Head of caudate nucleus (tissue), 42 donors: Measurements from ENCODE around the gene PRDM12.

Experiments used
- DNase-seq, 42 donors: peaks; one replicate each; pipeline versions ENCODE4 v3.0.0 to v3.0.0-alpha.2; 2020 to 2021; ENCODE audit warnings: mixed read lengths in 7 of 42
- intact Hi-C: fragments of 100-400 bp; cut with DNase I; formaldehyde crosslinking; loops from one replicate; pipeline ENCODE4 v1.15.0; 2022

PRDM12 gene

DNA sequence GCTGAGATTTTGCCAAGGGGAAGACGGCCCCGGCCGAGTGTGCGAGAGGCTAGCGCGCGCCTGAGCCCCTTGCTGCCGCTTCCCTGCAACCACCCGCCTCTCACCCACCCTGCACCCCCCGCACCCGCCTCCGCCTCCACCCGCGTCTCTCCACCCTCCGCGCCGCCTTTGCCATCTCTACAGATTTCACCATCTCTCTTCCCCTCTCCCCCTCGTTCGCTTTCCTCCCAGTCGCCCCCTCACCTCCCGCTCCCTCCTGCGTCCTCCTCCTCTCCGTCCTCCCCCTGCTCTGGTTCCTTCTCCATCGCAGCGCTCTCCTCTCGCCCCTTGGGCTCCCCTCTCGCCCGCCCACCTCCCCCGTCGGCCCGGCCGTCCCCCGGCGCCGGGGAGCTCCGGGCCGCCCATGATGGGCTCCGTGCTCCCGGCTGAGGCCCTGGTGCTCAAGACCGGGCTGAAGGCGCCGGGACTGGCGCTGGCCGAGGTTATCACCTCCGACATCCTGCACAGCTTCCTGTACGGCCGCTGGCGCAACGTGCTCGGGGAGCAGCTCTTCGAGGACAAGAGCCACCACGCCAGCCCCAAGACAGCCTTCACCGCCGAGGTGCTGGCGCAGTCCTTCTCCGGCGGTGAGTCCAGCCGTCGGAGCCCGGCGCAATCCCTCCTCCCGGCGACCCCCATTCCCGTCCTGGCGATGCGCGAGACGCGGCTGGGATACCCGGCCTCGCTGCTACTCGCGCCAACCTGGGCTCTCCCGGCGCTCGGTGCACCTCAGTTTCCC is at the start of gene PRDM12:
Gene PRDM12 (plus strand): TSS at position 344 of the 778 bp plus-strand sequence. CDS start 60 bp downstream, at position 404.
- DNase-seq: no peak
- intact Hi-C loops: no loop called here

DNA sequence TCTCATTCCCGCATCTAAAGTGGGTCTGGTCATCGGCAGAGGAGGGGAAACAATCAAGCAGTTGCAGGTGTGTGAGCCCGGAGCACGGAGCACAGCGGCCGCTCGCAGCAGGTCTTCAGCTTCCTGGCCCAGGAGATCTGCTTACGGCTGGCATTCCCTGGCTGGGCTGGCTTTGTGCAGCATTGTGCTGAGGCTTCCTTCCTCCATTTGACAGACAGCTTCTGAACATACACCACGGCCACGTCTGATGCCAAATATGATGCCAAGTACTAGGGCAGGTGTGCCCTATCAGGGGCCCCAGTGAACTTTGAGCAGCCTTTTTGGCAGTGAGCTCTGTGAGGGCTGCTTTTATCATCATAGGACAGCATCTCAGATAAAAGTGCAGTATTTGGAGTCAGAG is 47.9 kb upstream of the PRDM12 start:
- no peak for DNase-seq

DNA sequence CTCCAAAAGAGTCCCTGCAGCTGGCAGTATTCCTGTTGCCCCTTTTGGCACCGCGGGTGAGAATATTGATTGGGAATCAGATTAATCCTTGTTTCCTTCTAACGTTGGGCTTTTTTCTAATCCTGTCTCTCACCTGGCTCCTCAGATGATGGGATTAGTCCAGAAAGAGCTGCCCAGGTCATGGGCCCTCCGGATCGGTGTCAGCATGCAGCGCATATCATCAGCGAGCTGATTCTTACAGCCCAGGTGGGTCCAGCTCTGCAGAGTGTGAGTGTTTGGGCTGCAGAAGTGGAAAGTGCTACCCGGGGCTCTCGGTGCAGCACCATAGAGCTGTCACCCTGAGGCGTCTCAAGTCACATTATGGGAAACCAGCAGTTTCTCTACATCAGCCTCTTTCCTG is 40.9 kb upstream of the PRDM12 start:
- intact Hi-C loops: no loop called here
- no peak for DNase-seq

More for the DNA sequence above, 47.9 kb upstream of the PRDM12 start:
- intact Hi-C loops: no loop called here

DNA sequence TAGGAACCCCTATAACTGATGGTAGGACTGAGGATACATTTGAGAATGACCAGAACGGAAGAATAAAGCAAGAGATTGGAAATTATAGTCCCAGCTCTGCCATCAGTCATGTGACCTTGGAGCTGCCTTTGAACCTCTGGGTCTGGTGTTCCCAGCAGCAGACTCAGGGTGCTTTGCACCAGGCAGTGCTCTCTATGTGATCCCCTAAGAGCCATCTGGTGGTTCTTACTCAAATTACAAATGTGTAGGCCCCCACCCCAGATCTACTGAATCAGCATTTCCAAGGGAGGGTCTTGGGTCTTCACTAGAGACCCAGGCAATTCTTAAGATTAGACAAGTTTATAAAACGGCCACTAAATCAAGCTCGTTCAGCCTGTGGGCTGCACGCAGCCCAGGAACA is 40.2 kb upstream of the PRDM12 start:
- intact Hi-C loops: no loop called here
- DNase-seq: no peak

DNA sequence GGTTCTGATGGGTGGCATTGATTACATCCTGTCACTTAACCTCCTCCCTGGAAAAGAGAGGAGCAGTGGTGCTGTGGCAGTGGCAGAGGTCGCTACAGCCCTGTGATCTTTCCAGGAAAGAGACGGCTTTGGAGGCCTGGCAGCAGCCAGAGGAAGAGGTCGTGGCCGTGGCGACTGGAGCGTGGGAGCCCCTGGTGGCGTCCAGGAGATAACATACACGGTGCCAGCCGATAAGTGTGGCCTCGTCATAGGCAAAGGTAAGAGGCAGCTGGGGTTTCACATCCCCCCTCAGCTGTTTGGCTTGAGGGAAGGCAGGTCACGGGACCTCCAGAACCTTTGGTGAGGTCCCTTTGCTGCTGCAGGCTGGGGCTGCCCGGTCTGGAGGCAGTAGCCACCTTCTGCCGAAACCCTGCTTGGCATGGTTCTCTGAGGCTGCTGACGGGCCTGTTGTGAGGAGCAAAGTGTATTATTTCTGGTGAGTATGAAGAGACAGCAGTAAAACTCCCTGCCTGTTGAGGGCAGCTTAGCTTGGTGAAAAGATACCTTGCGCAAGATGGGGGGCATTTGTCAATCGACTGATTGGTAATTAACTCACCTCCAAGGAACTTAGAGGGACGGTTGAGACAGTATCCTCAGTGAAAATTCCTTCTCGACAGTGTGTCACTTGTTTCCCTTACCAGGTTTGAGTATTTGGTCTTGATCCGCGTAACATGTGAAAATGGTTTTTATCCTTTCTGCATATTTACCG is 38.0 kb upstream of the PRDM12 start:
- intact Hi-C loops: no loop called here
- DNase-seq: peak in 1 of 42 donors; percentile 14

DNA sequence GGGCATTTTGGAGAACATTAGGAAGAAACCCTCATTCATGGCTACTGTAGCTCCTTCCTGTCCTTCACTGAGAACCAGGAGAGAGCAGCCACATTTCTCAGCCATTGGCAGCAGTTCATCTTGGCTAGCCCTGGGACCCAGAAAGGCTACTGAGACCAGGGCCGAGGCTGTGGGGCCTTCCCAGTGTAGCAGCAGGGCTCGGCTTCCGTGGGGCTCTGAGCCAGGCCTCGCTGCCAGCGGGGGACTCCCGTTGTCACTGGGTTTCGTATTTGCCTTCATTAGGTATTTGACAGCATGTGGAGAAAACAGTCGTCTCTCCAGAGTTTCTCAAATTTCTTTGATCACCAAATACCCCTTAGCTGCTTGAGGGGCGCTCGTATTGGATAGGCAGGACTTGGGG is 37.3 kb upstream of the PRDM12 start:
- intact Hi-C loops: no loop called here
- peak in 22 of 42 donors; percentile 16 to 65 (median 33) for DNase-seq

DNA sequence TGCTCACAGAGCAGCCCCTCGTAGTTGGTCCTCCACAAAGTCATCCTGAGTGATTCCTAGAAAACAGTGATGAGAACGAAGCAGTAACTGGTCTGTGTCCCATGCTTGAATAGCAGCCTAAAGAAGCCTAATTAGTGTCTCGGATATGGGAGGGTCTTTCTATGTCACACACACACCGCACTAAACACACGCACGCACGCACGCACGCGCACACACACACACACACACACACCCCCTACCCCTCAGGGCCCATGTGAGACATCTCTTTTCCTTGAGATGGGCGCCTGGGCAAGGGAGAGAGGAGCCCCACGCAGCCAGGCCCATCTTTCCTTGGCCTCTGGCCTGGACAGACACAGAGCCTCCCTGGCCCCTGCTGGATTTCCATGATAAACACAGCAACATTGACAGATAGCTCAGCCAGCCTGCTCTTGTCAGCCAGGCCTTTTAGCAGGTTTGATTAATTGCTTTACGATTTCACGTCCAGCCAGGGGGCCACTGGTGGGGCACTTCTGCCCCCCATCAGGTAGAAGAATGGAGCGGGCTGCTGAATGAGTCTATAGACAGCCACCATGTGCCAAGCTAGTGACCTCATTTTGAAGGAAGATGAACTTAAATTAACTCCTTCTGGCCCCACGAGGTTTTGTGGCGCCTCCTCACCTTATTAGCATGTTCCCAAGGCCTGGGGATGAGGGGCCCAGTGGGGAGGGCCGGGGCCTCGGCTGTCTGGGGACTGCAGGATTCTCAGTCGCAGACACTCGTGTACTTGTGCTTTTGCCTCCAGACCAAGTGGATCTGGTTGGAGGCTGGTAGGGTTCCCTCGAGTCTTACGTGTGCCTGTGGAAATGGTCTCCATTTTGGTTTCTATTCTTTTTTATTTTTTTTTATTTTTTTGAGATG is 36.2 kb upstream of the PRDM12 start:
- intact Hi-C loops: no loop called here
- DNase-seq: peak in 1 of 42 donors; percentile 9

DNA sequence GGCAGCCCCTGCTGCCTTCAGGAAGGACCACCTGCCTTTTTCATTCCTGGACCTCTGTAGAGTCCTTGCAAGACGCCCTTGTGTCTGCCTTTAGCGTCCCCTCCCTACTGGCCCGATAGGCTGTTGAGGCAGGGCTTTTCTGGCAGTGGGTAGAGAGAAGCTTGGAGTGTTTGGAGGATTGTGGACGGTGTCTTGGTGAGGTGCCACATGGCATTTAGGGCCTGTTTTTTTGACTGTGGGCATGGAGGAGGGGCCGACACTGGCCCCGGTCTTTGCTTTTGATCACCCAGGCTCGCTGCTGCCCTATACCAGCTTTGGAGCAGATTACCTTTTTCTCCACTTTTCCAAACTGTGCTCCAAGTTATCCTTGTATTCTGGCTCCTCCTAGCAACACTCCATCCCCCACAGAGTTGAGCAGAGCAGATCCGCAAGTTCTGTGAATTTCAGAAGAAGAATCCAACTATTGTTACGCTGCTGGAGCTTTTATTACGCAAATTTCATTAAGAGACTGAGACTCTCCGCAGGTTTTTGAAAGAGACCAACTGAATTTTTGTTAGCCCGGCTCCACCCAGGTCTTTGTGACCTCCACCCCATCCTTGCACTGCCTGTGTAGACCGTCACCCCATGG is 34.8 kb upstream of the PRDM12 start:
- DNase-seq: peak in 19 of 42 donors; percentile 3 to 50 (median 22)
- intact Hi-C loops: no loop called here

DNA sequence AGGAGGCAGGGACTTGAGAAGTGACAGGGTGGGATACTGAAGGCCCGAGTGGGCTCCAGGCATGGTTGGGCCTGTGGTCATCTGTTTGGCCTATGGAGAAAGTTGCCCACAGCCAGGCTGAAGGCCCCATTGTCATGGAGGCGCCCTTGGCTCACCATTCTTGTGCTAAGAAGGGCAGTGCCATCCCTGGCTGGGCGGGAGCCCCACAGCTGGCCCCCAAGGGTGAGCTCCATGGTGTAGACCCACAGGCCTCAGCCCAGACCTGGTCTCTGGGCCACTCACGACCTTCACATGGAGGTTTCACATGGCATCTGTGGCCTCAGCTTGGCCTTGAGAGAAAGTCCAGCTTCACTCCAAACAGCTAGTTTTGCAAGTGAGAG is 34.3 kb upstream of the PRDM12 start:
- intact Hi-C loops: no loop called here
- DNase-seq: peak in 1 of 42 donors; percentile 21

DNA sequence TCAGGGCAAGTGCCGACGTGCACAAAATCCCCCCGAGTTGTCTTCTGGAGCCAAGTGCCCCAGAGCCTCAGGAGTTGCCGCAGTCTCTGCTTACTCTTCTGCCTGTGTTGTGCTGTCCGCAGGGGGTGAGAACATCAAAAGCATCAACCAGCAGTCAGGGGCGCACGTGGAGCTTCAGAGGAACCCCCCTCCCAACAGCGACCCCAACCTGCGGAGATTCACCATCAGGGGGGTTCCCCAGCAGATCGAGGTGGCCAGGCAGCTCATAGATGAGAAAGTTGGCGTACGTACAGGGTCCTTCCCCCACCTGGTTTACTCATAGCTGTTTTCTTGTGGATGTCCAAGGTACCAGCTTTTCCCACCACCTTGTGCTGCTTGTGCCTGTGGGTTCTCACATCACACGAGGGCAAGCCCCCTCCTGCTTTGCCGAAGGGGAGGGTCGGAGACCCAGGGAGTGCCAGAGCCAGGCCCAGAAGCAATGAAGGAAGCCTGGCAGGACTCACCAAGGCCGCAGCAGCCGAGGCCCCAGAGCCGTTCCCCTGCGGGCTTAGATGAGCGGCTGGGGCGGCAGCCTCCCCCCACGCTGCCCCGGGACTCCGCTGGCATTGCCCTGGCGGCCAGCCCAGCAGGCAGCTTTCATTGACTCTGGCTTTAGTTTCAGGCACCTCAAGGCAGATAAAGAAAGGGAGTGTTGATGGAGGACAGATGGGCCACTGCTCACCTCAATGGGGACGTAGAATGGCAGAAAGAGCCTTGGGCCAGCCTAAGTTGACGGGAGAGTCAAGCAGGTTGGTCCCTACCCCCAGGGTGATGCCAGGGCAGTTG is 33.7 kb upstream of the PRDM12 start:
- intact Hi-C loops: no loop called here
- peak in 13 of 42 donors; percentile 11 to 45 (median 27) for DNase-seq

DNA sequence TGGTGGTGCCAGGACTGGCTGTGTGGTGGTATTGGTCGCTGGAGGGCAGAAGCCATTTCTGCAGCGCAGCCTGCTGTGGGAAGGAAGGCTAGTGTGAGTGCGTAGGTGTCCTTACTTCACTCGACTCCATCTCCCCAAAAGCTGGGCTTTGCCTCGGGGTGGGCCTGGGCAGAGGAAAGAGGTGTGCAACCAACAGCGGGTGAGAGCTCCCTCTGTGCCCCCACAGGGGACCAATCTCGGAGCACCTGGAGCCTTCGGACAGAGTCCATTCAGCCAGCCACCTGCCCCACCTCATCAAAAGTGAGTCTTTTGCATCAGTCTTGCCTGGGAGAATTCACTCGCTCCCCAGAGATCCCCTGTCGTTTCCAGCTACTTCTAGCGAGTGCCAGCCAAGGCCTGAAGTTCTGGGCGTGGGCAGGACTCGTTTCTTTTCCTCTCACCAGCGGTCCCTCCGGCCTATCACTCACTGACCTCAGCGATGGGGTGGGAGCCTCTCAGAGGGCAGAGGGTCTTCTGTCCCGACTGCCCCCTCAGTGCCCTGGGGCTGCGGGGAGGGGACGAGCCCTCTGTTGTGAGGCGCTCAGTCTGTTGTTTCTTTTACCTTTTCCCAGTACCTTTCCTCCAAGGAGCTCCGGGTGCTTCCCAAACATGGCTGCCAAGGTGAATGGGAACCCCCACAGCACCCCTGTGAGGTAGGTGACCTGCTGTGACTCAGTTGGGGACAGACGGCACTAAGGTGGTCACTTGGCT is 32.9 kb upstream of the PRDM12 start:
- intact Hi-C loops: no loop called here
- peak in 1 of 42 donors; percentile 5 for DNase-seq

DNA sequence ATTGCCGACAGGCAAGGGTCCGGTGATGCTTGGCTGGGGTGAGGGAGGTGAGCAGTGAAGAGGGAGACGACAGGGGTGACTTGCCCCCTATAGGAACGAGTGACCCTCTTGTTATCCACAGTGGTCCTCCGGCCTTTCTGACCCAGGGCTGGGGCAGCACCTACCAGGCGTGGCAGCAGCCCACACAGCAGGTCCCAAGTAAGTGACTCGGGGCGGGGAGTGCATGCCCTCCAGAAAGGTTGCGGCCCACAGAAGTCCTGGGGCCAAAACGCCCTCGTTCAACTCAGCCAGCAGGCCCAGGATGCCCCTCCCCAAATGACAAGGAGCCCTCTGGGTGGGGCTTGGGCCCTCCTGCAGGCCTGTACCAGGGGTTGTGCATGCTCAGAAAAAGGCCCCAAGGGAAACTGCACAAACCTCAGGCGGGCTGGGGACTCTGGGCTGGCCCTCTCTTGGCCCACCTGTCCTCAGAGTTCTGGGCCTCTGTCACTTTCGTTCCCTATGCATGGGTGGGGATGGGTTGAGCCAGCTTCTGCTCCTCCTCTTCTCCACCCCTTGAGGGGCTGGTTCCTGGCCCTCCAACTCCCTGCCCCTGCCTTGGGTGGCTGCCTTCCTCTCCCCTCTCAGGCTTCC is 32.2 kb upstream of the PRDM12 start:
- intact Hi-C loops: no loop called here
- DNase-seq: peak in 1 of 42 donors; percentile 26

DNA sequence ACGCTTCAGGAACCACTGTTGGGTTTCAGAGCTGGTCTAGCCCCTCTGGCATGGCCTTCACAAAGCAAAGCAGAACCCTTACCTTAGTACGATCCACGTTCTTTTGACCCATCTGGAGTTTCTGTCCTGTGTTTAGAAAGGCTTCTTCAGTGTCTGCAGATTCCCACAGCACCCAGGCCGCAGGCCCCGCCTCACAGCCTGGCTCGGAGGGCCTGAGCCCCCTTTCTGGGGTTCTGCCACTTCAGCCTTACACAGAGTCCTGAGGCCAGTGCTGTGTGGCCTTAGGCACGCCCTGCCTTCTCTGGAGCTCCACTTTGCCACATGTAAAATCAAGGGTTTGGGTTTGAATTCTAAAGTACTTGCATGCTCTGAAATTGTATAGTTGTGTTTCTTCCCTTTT is 31.6 kb upstream of the PRDM12 start:
- intact Hi-C loops: no loop called here
- DNase-seq: peak in 1 of 42 donors; percentile 12

DNA sequence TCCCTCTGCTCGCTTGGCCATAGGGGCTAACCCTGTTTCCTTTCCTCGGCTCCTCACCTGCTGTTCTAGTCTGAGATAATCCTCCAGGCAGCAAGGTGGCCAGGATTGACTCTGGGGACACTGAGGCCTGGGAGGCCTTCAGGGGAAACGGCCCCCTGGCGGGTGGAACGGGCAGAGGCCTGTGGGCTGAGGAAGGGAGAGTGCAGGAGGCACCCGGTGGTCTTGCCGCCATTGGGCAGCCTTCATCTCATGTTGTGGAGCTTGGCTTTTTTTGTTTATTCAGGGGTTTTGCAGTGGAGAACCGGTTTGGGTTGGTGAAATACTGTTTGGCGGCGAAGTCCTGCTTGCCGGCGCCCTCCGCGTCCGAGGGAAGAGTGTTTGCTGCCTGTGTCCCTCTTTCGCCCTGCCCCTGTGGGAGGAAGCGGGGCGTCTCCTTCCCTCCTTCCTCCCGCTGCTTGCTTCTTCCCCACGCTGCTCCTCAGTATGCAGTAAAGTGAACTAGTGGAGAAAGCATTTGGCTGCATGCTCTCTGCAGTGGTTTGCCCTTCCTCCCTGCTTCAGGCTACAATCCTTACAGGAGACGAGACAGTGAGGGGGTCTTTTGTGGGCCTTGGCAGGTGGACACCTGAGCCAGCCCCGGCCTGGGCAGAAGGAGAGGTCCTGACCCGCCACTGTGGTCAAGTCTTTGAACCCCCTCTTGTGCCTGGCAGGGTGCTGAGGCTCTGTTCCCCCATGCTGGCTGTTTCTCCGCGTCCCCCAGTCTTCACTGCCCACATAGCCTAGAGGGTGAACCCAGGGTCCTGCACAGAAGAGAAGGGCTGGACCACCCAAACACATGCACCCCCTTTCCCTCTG is 30.8 kb upstream of the PRDM12 start:
- DNase-seq: peak in 2 of 42 donors; percentile 3 to 26
- intact Hi-C loops: no loop called here

DNA sequence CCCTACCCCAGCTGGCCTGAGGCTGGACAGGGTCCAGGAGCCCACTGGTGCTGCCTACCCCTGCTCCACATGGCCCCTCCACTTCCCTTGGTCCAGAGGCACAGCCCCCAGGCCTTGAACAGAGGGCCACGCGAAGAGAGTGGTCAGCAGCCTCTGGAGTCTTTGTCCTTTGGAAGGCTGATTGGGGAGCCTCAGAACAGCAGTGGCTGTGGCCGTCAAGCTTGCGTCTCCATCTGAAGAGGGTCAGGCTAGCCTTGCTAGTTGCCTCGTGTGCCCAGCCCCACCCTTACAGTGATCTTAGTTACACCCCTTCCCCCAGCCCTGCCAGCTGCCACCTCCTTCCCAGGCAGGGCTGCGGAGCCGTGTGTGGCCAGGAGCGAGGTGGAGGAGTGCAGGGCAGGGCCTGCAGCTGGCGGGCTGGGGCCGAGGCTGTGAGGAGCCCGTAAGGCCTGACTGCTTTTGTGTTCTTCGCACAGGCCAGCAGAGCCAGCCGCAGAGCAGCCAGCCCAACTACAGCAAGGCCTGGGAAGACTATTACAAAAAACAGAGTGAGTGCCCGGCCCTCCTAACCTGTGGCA is 30.1 kb upstream of the PRDM12 start:
- intact Hi-C loops: no loop called here

DNA sequence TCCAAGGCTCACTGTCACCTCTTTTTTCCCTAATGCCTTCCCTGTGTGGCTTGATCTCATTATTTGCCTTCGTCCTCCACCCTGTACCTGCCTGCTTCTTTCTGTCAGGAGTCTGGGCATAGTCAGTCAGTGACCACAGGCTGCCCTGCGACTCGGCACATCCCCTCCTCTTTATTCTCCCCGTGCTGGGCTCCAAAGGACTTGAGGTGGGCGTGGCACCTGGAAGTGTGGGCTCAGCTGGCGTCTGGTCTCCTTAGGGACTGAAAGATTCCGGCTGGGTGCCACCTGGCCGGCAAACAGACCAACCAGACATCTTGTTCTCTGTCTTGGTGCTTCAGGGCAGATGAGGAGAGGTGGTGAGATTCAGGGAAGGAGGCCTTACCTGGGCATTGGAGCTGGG is 29.6 kb upstream of the PRDM12 start:
- intact Hi-C loops: no loop called here
- DNase-seq: peak in 1 of 42 donors; percentile 0

More for the DNA sequence above, 30.1 kb upstream of the PRDM12 start:
- no peak for DNase-seq
